Spleen (tissue), 11 donors: ENCODE data around the gene RHBDF2. TPM values are rescaled to one million over a fixed set of nuclear protein-coding genes. Genes with fewer than 3 reads are reported as not detected.

Experiments used
- DNase-seq: peaks from one replicate; pipeline ENCODE4 v3.0.0-alpha.2; 2020
- H3K27ac ChIP-seq, 8 donors: fragments of 200-600 bp; sonication (generic) in 7 of 8; 1 replicate in 4 of 8; 2 replicates in 4 of 8; pipeline versions ENCODE4 v1.5.0 to v1.8.0; 2016 to 2021; ENCODE audit warnings: inconsistent platforms in 4 of 8, mild to moderate bottlenecking in 4 of 8, moderate library complexity in 1 of 8
- H3K27me3 ChIP-seq, 7 donors: fragments of 200-600 bp; sonication (generic) in 6 of 7; replicated peaks in 1 of 7; 1 replicate in 4 of 7; 2 replicates in 3 of 7; pipeline versions ENCODE4 v1.5.0 to v1.8.0; 2016 to 2021; ENCODE audit warnings: inconsistent platforms in 3 of 7, mild to moderate bottlenecking in 1 of 7
- H3K36me3 ChIP-seq, 6 donors: fragments of 200-600 bp; sonication (generic) in 5 of 6; 1 replicate in 4 of 6; 2 replicates in 2 of 6; pipeline versions ENCODE4 v1.5.0 to v1.8.0; 2016 to 2021; ENCODE audit warnings: inconsistent platforms in 2 of 6
- H3K4me1 ChIP-seq, 6 donors: fragments of 200-600 bp; sonication (generic) in 5 of 6; 1 replicate in 3 of 6; 2 replicates in 3 of 6; pipeline versions ENCODE4 v1.5.0 to v1.8.0; 2016 to 2021; ENCODE audit warnings: inconsistent platforms in 3 of 6
- H3K4me3 ChIP-seq, 8 donors: fragments of 200-600 bp; sonication (generic) in 7 of 8; 1 replicate in 4 of 8; 2 replicates in 4 of 8; pipeline versions ENCODE4 v1.5.0 to v1.8.0; 2016 to 2021; ENCODE audit warnings: inconsistent platforms in 4 of 8, mild to moderate bottlenecking in 4 of 8, moderate library complexity in 2 of 8
- H3K9me3 ChIP-seq, 8 donors: fragments of 200-600 bp; sonication (generic) in 7 of 8; 1 replicate in 4 of 8; 2 replicates in 4 of 8; pipeline versions ENCODE4 v1.5.0 to v1.8.0; 2016 to 2021; ENCODE audit warnings: inconsistent platforms in 4 of 8
- CTCF ChIP-seq, 11 experiments: fragments of 200-600 bp in 7 of 11; fragments of 450-650 bp in 4 of 11; sonication (generic) in 4 of 11; IDR thresholded peaks in 8 of 11; conservative IDR thresholded peaks in 3 of 11; 1 replicate in 7 of 11; 2 replicates in 4 of 11; pipeline versions ENCODE4 v1.4.0 to v1.8.0; 2016 to 2021; ENCODE audit warnings: antibody characterized with exemption in 11 of 11, inconsistent platforms in 4 of 11, mild to moderate bottlenecking in 1 of 11
- POLR2A ChIP-seq, 3 donors: fragments of 450-650 bp; IDR thresholded peaks; one replicate each; pipeline ENCODE4 v1.5.1; 2017; ENCODE audit warnings: antibody characterized with exemption in 3 of 3, mild to moderate bottlenecking in 1 of 3
- POLR2AphosphoS5 ChIP-seq, 3 donors: sonication (generic); formaldehyde crosslinking; IDR thresholded peaks; one replicate each; pipeline ENCODE4 v1.5.1; 2017; ENCODE audit warnings: antibody characterized with exemption in 3 of 3
- WGBS, 5 donors: extraction: QIAGEN DNeasy Blood & Tissue Kit in 3 of 5; methylation state at CpG; one replicate each; pipeline versions ENCODE4 v1.1.5 to v1.1.7; 2013 to 2018; 5-methylcytosine and 5-hydroxymethylcytosine counted together
- intact Hi-C: fragments of 100-400 bp; cut with DNase I; formaldehyde crosslinking; loops from one replicate; pipeline ENCODE4 v1.15.0; 2023; ENCODE audit warnings: low total_unique reads
- polyA plus RNA-seq, 3 donors: library from polyadenylated mRNA; stranded (reverse); fragments of 200-250 nt; gene quantifications; one replicate each; pipeline ENCODE4 v1.2.1, GENCODE V29; 2013
- total RNA-seq, 7 donors: library from RNA; depleted of rRNA in 3 of 7; stranded (reverse); fragments of >200 nt in 3 of 7; fragmentation: NEBNext Ultra II Directional in 4 of 7; extraction: Animal tissue kit (Norgen Biotek cat#: 25700) in 4 of 7; gene quantifications; one replicate each; pipeline versions ENCODE4 v1.1.0 to v1.2.1, GENCODE V29; 2016 to 2021
- donor health status: healthy with polysubstance abuse.
- donor health status: DM: no; HTN: no; CAD: no; lungs with moderate emphysema.
- donor health status: DM: no; HTN: no; CAD: no.
- donor health status: Bipolar disorder and iron deficiency.
- donor health status: healthy.
- donor health status: DM: no; HTN: no; CAD: no.
- donor health status: DM: yes; HTN: yes; CAD: no.

RHBDF2 gene
- total and polyA plus RNA-seq, 10 donors: 31.4 to 147 (median 97.9) TPM

GRCh38 chr17:76432712-76433336 is 68.4 kb downstream of the RHBDF2 start:
- peaks cover 0 to 10% (median 0%) of the 10 kb centered on the region in 6 donors for H3K36me3 ChIP-seq
- 83 to 92% (median 86%) methylated on average over 3 of the region's 3 CpGs for WGBS, 5 donors
- intact Hi-C loops: no loop called here
- H3K4me1 ChIP-seq: peaks cover under 1 to 78% (median 28%) of the 10 kb centered on the region in 6 donors
- H3K27me3 ChIP-seq: no peaks in the 10 kb centered on the region
- TF ChIP-seq POLR2AphosphoS5 (IDR thresholded peaks at IDR 0.05) (no peak), POLR2A (IDR thresholded peaks at IDR 0.05) (no peak), CTCF (IDR thresholded peaks at IDR 0.05 in 8 of 11, conservative IDR thresholded peaks at IDR 0.05 in 3 of 11) (peak in 9 of 11 experiments; percentile 5 to 52 (median 26))
- no peak overlapping the region for H3K27ac ChIP-seq
- H3K4me3 ChIP-seq: no peak overlapping the region
- H3K9me3 ChIP-seq: no peaks in the 10 kb centered on the region
- DNase-seq: no peak

- no peak overlapping the region for H3K4me3 ChIP-seq
- no peak for TF ChIP-seq POLR2AphosphoS5 (IDR thresholded peaks at IDR 0.05)
- TF ChIP-seq CTCF (IDR thresholded peaks at IDR 0.05 in 8 of 11, conservative IDR thresholded peaks at IDR 0.05 in 3 of 11): no peak
- TF ChIP-seq POLR2A (IDR thresholded peaks at IDR 0.05): no peak
- intact Hi-C loops: no loop called here
- H3K27me3 ChIP-seq: no peaks in the 10 kb centered on the region
- peaks cover 0 to 10% (median 0%) of the 10 kb centered on the region in 6 donors for H3K36me3 ChIP-seq
- WGBS, 5 donors: 93 to 95% (median 94%) methylated on average over 6 of the region's 6 CpGs
- H3K9me3 ChIP-seq: no peaks in the 10 kb centered on the region
- H3K4me1 ChIP-seq: peaks cover 4 to 80% (median 36%) of the 10 kb centered on the region in 6 donors
- DNase-seq: no peak
- H3K27ac ChIP-seq: no peak overlapping the region
These were observed 69.2 kb downstream of the RHBDF2 start for GRCh38 chr17:76432004-76432403.

GRCh38 chr17:76431509-76431908 is 69.7 kb downstream of the RHBDF2 start:
- Histone ChIP-seq H3K9me3 (no peaks in the 10 kb centered on the region), H3K27me3 (no peaks in the 10 kb centered on the region), H3K4me3 (no peak overlapping the region), H3K27ac (no peak overlapping the region), H3K4me1 (peaks cover 4 to 85% (median 38%) of the 10 kb centered on the region in 6 donors), H3K36me3 (peaks cover 0 to 10% (median 0%) of the 10 kb centered on the region in 6 donors)
- 92 to 100% (median 96%) methylated on average over 2 of the region's 2 CpGs for whole genome bisulfite sequencing, 5 donors
- intact Hi-C loops: no loop called here
- no peak for DNase-seq
- TF ChIP-seq POLR2AphosphoS5 (IDR thresholded peaks at IDR 0.05): no peak
- TF ChIP-seq POLR2A (IDR thresholded peaks at IDR 0.05): no peak
- TF ChIP-seq CTCF (IDR thresholded peaks at IDR 0.05 in 8 of 11, conservative IDR thresholded peaks at IDR 0.05 in 3 of 11): no peak

GRCh38 chr17:76428511-76428910 is 72.7 kb downstream of the RHBDF2 start:
- DNase-seq: no peak
- no peaks in the 10 kb centered on the region for H3K27me3 ChIP-seq
- intact Hi-C loops: no loop called here
- no peak overlapping the region for H3K4me3 ChIP-seq
- H3K4me1 ChIP-seq: peaks cover 4 to 93% (median 33%) of the 10 kb centered on the region in 6 donors
- H3K36me3 ChIP-seq: no peaks in the 10 kb centered on the region
- TF ChIP-seq CTCF (IDR thresholded peaks at IDR 0.05 in 8 of 11, conservative IDR thresholded peaks at IDR 0.05 in 3 of 11): no peak
- no peak for TF ChIP-seq POLR2A (IDR thresholded peaks at IDR 0.05)
- TF ChIP-seq POLR2AphosphoS5 (IDR thresholded peaks at IDR 0.05): no peak
- no peaks in the 10 kb centered on the region for H3K9me3 ChIP-seq
- peak overlapping the region in 5 of 8 donors; percentile 2 to 71 (median 55) for H3K27ac ChIP-seq
- 93 to 100% (median 98%) methylated on average over 1 of the region's 1 CpG for WGBS, 5 donors
